Caco-2 (cell line): ENCODE results near the gene ATPAF1. TPM values are rescaled to one million over a fixed set of nuclear protein-coding genes. Genes with fewer than 3 reads are reported as not detected.

Experiments used
- BruUV-seq: library from RNA; stranded (reverse); fragments of 400-500 nt; replicated peaks from 2 replicates; lab custom pipeline; 2021; lab: Mats Ljungman, UMichigan
- CTCF ChIA-PET: fragments of 300-600 bp; sonication (Branson Sonifier 250); formaldehyde crosslinking; loops from one replicate; lab custom pipeline; 2022; ENCODE audit warnings: antibody characterized with exemption; lab: Charles Lee
- POLR2A ChIA-PET: fragments of 300-600 bp; sonication (Branson Sonifier 250); formaldehyde crosslinking; loops from one replicate; lab custom pipeline; 2022; ENCODE audit warnings: antibody characterized with exemption; lab: Charles Lee
- DNase-seq, 2 experiments: peaks; one replicate each; pipeline versions ENCODE4 v3.0.0 to v3.0.0-alpha.2; 2020 to 2022
- H3K27me3 ChIP-seq: replicated peaks from 2 replicates; pipeline ENCODE4 v1.6.0; 2011; ENCODE audit warnings: low read length; ENCODE audit not compliant: control insufficient read depth, insufficient read depth
- H3K36me3 ChIP-seq: 2 replicates; pipeline ENCODE4 v1.5.1; 2011; ENCODE audit warnings: low read length; ENCODE audit not compliant: control insufficient read depth, insufficient read depth
- H3K4me1 ChIP-seq: fragments of 250-450 bp; sonication (Bioruptor Pico); 2 replicates; pipeline ENCODE4 v1.5.1; 2020; ENCODE audit warnings: mild to moderate bottlenecking
- H3K4me3 ChIP-seq: 2 replicates; pipeline ENCODE4 v1.5.1; 2011; ENCODE audit warnings: low read depth, mild to moderate bottlenecking, control low read depth, low read length
- H3K9me3 ChIP-seq: fragments of 250-450 bp; sonication (Bioruptor Pico); 2 replicates; pipeline ENCODE4 v1.5.1; 2020; ENCODE audit warnings: mild to moderate bottlenecking, moderate library complexity
- H3K27ac Mint-ChIP-seq: one replicate; pipeline ENCODE4 v1.8.0; 2022; ENCODE audit warnings: mixed read lengths; ENCODE audit not compliant: unreplicated experiment
- H3K27me3 Mint-ChIP-seq: one replicate; pipeline ENCODE4 v1.8.0; 2022; ENCODE audit warnings: mixed read lengths; ENCODE audit not compliant: insufficient read depth, unreplicated experiment
- H3K36me3 Mint-ChIP-seq: one replicate; pipeline ENCODE4 v1.8.0; 2022; ENCODE audit warnings: mild to moderate bottlenecking, mixed read lengths; ENCODE audit not compliant: insufficient read depth, unreplicated experiment
- H3K4me1 Mint-ChIP-seq: one replicate; pipeline ENCODE4 v1.8.0; 2022; ENCODE audit warnings: low read depth, mixed read lengths; ENCODE audit not compliant: unreplicated experiment
- H3K4me3 Mint-ChIP-seq: one replicate; pipeline ENCODE4 v1.8.0; 2022; ENCODE audit warnings: mild to moderate bottlenecking, moderate library complexity, mixed read lengths; ENCODE audit not compliant: unreplicated experiment
- H3K9me3 Mint-ChIP-seq: one replicate; pipeline ENCODE4 v1.8.0; 2022; ENCODE audit warnings: mixed read lengths; ENCODE audit not compliant: unreplicated experiment
- CTCF ChIP-seq, 2 experiments: fragments of 200-600 bp in 1 of 2; IDR thresholded peaks; 1 replicate in 1 of 2; 2 replicates in 1 of 2; pipeline versions ENCODE4 v1.5.1 to v1.8.0; 2011 to 2022; ENCODE audit warnings: antibody characterized with exemption in 1 of 2, control low read depth in 1 of 2, inconsistent platforms in 1 of 2, low read depth in 1 of 2, low read length in 1 of 2, mild to moderate bottlenecking in 1 of 2, moderate library complexity in 1 of 2; ENCODE audit not compliant: insufficient read depth in 1 of 2, severe bottlenecking in 1 of 2, unreplicated experiment in 1 of 2
- intact Hi-C: fragments of 100-400 bp; cut with micrococcal nuclease; formaldehyde crosslinking; loops from one replicate; pipeline ENCODE4 v1.10.0; 2022; ENCODE audit not compliant: unreplicated experiment
- total RNA-seq: library from RNA; stranded (reverse); gene quantifications from 2 replicates; pipeline ENCODE4 v1.2.3, GENCODE V29; 2022

ATPAF1 gene
- total RNA-seq, 1 experiment from 2014 or later, result 31.7 TPM

- ChIA-PET CTCF (no interaction called here), POLR2A (no interaction called here)
- TF ChIP-seq CTCF (IDR thresholded peaks at IDR 0.05; ENCODE audit: insufficient read depth in 1 of 2, low read depth in 1 of 2, low read length in 1 of 2, severe bottlenecking in 1 of 2, unreplicated experiment in 1 of 2), result no peak
- H3K9me3 Mint-ChIP-seq, result no peaks in the 10 kb centered on the region
- no peak for DNase-seq
- Histone ChIP-seq H3K4me3 (no peak overlapping the region), H3K4me1 (no peaks in the 10 kb centered on the region), H3K36me3 (no peaks in the 10 kb centered on the region; the same call in 1 of the 2 replicates), H3K27me3 (no peaks in the 10 kb centered on the region), H3K9me3 (no peaks in the 10 kb centered on the region)
- H3K4me1 Mint-ChIP-seq, result peaks cover 6% of the 10 kb centered on the region
- no peak overlapping the region for H3K4me3 Mint-ChIP-seq
- H3K36me3 Mint-ChIP-seq, result peaks cover 28% of the 10 kb centered on the region
- intact Hi-C loops, result no loop called here
- no peaks in the 10 kb centered on the region for H3K27me3 Mint-ChIP-seq
- no peak overlapping the region for H3K27ac Mint-ChIP-seq
- BruUV-seq, result no TSS peak
These were observed 21.7 kb upstream of the ATPAF1 start for GRCh38 chr1:46689897-46690296.

DNA sequence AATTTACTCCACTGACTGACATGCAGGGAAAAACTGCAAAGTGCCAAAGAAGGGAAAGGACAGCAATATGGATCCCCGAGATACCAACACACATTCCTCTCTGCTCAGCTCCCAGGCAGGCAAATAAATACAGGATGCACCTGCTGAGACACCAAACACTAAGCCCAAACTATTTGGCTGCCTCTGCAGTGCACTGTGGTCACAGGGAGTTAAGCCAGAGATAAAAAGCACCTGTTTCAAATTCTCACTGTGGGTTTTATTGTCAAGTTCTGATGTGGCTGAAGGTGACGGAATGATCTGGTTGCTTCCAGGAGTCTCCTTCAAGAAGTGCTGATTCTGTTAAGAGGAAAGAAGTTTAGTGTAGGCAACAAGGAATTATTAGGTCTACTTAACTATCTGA, 21.2 kb upstream of the ATPAF1 start:
- no peaks in the 10 kb centered on the region for H3K27me3 ChIP-seq
- no peak overlapping the region for H3K27ac Mint-ChIP-seq
- no peak for DNase-seq
- H3K9me3 Mint-ChIP-seq, result no peaks in the 10 kb centered on the region
- ChIA-PET CTCF (no interaction called here), POLR2A (no interaction called here)
- H3K9me3 ChIP-seq, result no peaks in the 10 kb centered on the region
- no TSS peak for BruUV-seq
- H3K4me1 Mint-ChIP-seq, result peaks cover 6% of the 10 kb centered on the region
- H3K36me3 Mint-ChIP-seq, result peaks cover 28% of the 10 kb centered on the region
- H3K36me3 ChIP-seq, result no peaks in the 10 kb centered on the region; the same call in 1 of the 2 replicates
- intact Hi-C loops, result no loop called here
- no peaks in the 10 kb centered on the region for H3K27me3 Mint-ChIP-seq
- no peak for TF ChIP-seq CTCF (IDR thresholded peaks at IDR 0.05; ENCODE audit: insufficient read depth in 1 of 2, low read depth in 1 of 2, low read length in 1 of 2, severe bottlenecking in 1 of 2, unreplicated experiment in 1 of 2)
- H3K4me1 ChIP-seq, result no peaks in the 10 kb centered on the region
- H3K4me3 ChIP-seq, result no peak overlapping the region
- no peak overlapping the region for H3K4me3 Mint-ChIP-seq

GRCh38 chr1:46687921-46688509, 19.9 kb upstream of the ATPAF1 start:
- Histone ChIP-seq H3K36me3 (no peaks in the 10 kb centered on the region; the same call in 1 of the 2 replicates), H3K4me3 (no peak overlapping the region), H3K4me1 (no peaks in the 10 kb centered on the region), H3K27me3 (no peaks in the 10 kb centered on the region), H3K9me3 (no peaks in the 10 kb centered on the region)
- no peaks in the 10 kb centered on the region for H3K27me3 Mint-ChIP-seq
- intact Hi-C loops, result no loop called here
- CTCF ChIA-PET, result no interaction called here
- H3K36me3 Mint-ChIP-seq, result peaks cover 28% of the 10 kb centered on the region
- no peak overlapping the region for H3K27ac Mint-ChIP-seq
- no peaks in the 10 kb centered on the region for H3K9me3 Mint-ChIP-seq
- no peak overlapping the region for H3K4me3 Mint-ChIP-seq
- POLR2A ChIA-PET, result no interaction called here
- peaks cover 6% of the 10 kb centered on the region for H3K4me1 Mint-ChIP-seq
- TF ChIP-seq CTCF (IDR thresholded peaks at IDR 0.05; ENCODE audit: insufficient read depth in 1 of 2, low read depth in 1 of 2, low read length in 1 of 2, severe bottlenecking in 1 of 2, unreplicated experiment in 1 of 2), result no peak
- no TSS peak for BruUV-seq
- no peak for DNase-seq
